GM21737 (cell line): Measurements from ENCODE around the gene LTBP3.

Source experiments
- ATAC-seq: cut with Tn5 transposase; IDR thresholded peaks from one replicate; pipeline ENCODE4 v1.9.1; 2021; ENCODE audit warnings: mild to moderate bottlenecking, moderate library complexity; ENCODE audit not compliant: unreplicated experiment

The LTBP3 gene

GRCh38 chr11:65558002-65558929, at the start of gene LTBP3:
TSS of gene LTBP3 (minus strand) at chr11:65558359. CDS start at chr11:65557959, 400 bp downstream.
- no peak for ATAC-seq

- ATAC-seq = no peak
Observed at GRCh38 chr11:65606876-65607613, 48.9 kb upstream of the LTBP3 start.

- no peak for ATAC-seq
Observed at GRCh38 chr11:65604258-65604657, 46.1 kb upstream of the LTBP3 start.

- no peak for ATAC-seq
Observed at GRCh38 chr11:65599955-65600246, 41.7 kb upstream of the LTBP3 start.

GRCh38 chr11:65599216-65599954, 41.2 kb upstream of the LTBP3 start:
- ATAC-seq = no peak

GRCh38 chr11:65598258-65598699, 40.1 kb upstream of the LTBP3 start:
- ATAC-seq = no peak

- no peak for ATAC-seq
Observed at GRCh38 chr11:65596520-65596919, 38.4 kb upstream of the LTBP3 start.

- ATAC-seq = no peak
Observed at GRCh38 chr11:65595543-65596281, 37.6 kb upstream of the LTBP3 start, which contains the start of gene KCNK7. TSS of gene KCNK7 (minus strand) at chr11:65595800. CDS start at chr11:65595772, 28 bp downstream.

GRCh38 chr11:65595131-65595530, 37.0 kb upstream of the LTBP3 start:
- no peak for ATAC-seq

- no peak for ATAC-seq
Observed at GRCh38 chr11:65593518-65594414, 35.6 kb upstream of the LTBP3 start.

- ATAC-seq = no peak
Observed at GRCh38 chr11:65592858-65593517, 34.8 kb upstream of the LTBP3 start.

GRCh38 chr11:65591939-65592857, 34.0 kb upstream of the LTBP3 start:
- no peak for ATAC-seq

- ATAC-seq = no peak
Observed at GRCh38 chr11:65590240-65590738, 32.1 kb upstream of the LTBP3 start.

- no peak for ATAC-seq
Observed at GRCh38 chr11:65589444-65590239, 31.5 kb upstream of the LTBP3 start.

- peak; percentile 73 for ATAC-seq
Observed at GRCh38 chr11:65588199-65589054, 30.3 kb upstream of the LTBP3 start.

- no peak for ATAC-seq
Observed at GRCh38 chr11:65586676-65587075, 28.5 kb upstream of the LTBP3 start.
